HepG2 (cell line): ENCODE measurements around the gene ZDHHC11. TPM values are rescaled to one million over a fixed set of nuclear protein-coding genes. Genes with fewer than 3 reads are reported as not detected.
A peak's percentile ranks its signal among the peaks of the same experiment; 100 is the strongest.

Experiments used
- ATAC-seq: fragments of 200-7000 bp; cut with Tn5 transposase; 3 replicates; pipeline ENCODE4 v1.9.1; 2020; ENCODE audit warnings: mild to moderate bottlenecking, moderate library complexity
- BruUV-seq: library from RNA; stranded (reverse); fragments of 400-500 nt; replicated peaks from 2 replicates; lab custom pipeline; 2021; lab: Mats Ljungman, UMichigan
- CTCF ChIA-PET: fragments of 300-600 bp; formaldehyde crosslinking; extraction: SDS; loops from one replicate; lab custom pipeline; 2021; ENCODE audit warnings: low total read pairs, inconsistent platforms, low intra/inter-chr PET ratio; lab: Yijun Ruan, JAX
- POLR2A ChIA-PET: fragments of 350-600 bp; sonication (Branson Sonifier 250); formaldehyde crosslinking; loops from one replicate; lab custom pipeline; 2020; ENCODE audit warnings: antibody characterized with exemption, inconsistent platforms; lab: Yijun Ruan, JAX
- DNase-seq: peaks from one replicate; pipeline ENCODE4 v3.0.0-alpha.2; 2015; ENCODE audit warnings: low spot score
- FAIRE-seq: peaks from 3 replicates; lab custom pipeline; 2011; peaks lifted over from hg19 to GRCh38; lab: Jason Lieb, UNC
- H2AFZ ChIP-seq: one replicate; pipeline ENCODE4 v1.6.1; 2011; ENCODE audit warnings: low read length, inconsistent platforms
- H3K27ac ChIP-seq: fragments of 300-600 bp; 3 replicates; pipeline ENCODE4 v1.8.0; 2011; ENCODE audit warnings: mixed run types, mild to moderate bottlenecking, mixed read lengths, low read length, inconsistent platforms; ENCODE audit not compliant: insufficient read depth; ENCODE audit errors: extremely low read length
- H3K27me3 ChIP-seq, 2 experiments: fragments of 200-600 bp in 1 of 2; 2 replicates in 1 of 2; 3 replicates in 1 of 2; pipeline versions ENCODE4 v1.6.0 to v1.8.0; 2011; ENCODE audit warnings: low read length in 2 of 2, mild to moderate bottlenecking in 2 of 2, moderate library complexity in 2 of 2, inconsistent platforms in 1 of 2; ENCODE audit not compliant: insufficient read depth in 2 of 2, control insufficient read depth in 1 of 2
- H3K36me3 ChIP-seq, 2 experiments: fragments of 200-600 bp in 1 of 2; replicated peaks in 1 of 2; 2 replicates in 1 of 2; 3 replicates in 1 of 2; pipeline versions ENCODE4 v1.5.1 to v1.8.0; 2011; ENCODE audit warnings: low read length in 2 of 2, inconsistent platforms in 1 of 2; ENCODE audit not compliant: insufficient read depth in 2 of 2, control insufficient read depth in 1 of 2
- H3K4me1 ChIP-seq: 2 replicates; pipeline ENCODE4 v1.5.1; 2012; ENCODE audit warnings: low read length, inconsistent platforms; ENCODE audit not compliant: insufficient read depth
- H3K4me2 ChIP-seq: 2 replicates; pipeline ENCODE4 v1.6.0; 2011; ENCODE audit warnings: low read depth, low read length, inconsistent platforms
- H3K4me3 ChIP-seq, 3 experiments: fragments of 200-600 bp in 1 of 3; sonication (generic), shearing (Covaris generic) in 1 of 3; replicated peaks in 1 of 3; 2 replicates each; pipeline ENCODE4 v1.5.1; 2011 to 2016; ENCODE audit warnings: low read length in 3 of 3, inconsistent platforms in 2 of 3, low read depth in 2 of 3, mild to moderate bottlenecking in 2 of 3, control low read depth in 1 of 3, mixed read lengths in 1 of 3; ENCODE audit not compliant: insufficient read depth in 1 of 3
- H3K79me2 ChIP-seq: one replicate; pipeline ENCODE4 v1.6.1; 2011; ENCODE audit warnings: low read length, inconsistent platforms; ENCODE audit not compliant: insufficient read depth
- H3K9ac ChIP-seq: 2 replicates; pipeline ENCODE4 v1.6.0; 2011; ENCODE audit warnings: mild to moderate bottlenecking, low read depth, low read length, inconsistent platforms; ENCODE audit not compliant: insufficient read depth
- H3K9me3 ChIP-seq: 2 replicates; pipeline ENCODE4 v1.5.1; 2012; ENCODE audit warnings: mild to moderate bottlenecking, low read length
- H4K20me1 ChIP-seq: 2 replicates; pipeline ENCODE4 v1.6.0; 2011; ENCODE audit warnings: inconsistent platforms, mild to moderate bottlenecking, low read length, moderate library complexity; ENCODE audit not compliant: insufficient read depth
- AGO2 ChIP-seq: fragments of 200-400 bp; formaldehyde crosslinking; optimal IDR thresholded peaks from 2 replicates; pipeline ENCODE3; 2017; ENCODE audit warnings: mild to moderate bottlenecking, low read depth, low read length, moderate library complexity
- RAD21 ChIP-seq: fragments of 450-650 bp; formaldehyde crosslinking; IDR thresholded peaks from 2 replicates; pipeline ENCODE4 v1.5.0; 2020; ENCODE audit warnings: mild to moderate bottlenecking
- RBFOX2 ChIP-seq: fragments of 200-400 bp; formaldehyde crosslinking; IDR thresholded peaks from 2 replicates; pipeline ENCODE4 v1.6.1; 2017; ENCODE audit warnings: low read depth, mild to moderate bottlenecking, low read length
- ZNF383 ChIP-seq: sonication (generic); formaldehyde crosslinking; IDR thresholded peaks from 2 replicates; pipeline ENCODE4 v1.4.0; 2020; ENCODE audit warnings: missing genetic modification reagents, mild to moderate bottlenecking, borderline replicate concordance
- WGBS: methylation state at CpG from one replicate; pipeline ENCODE4 v1.1.6; 2017; ENCODE audit warnings: low lambda C conversion rate; 5-methylcytosine and 5-hydroxymethylcytosine counted together
- in situ Hi-C: cut with HindIII; loops from 2 replicates; pipeline ENCODE4 v1.10.0; 2017; ENCODE audit warnings: low pct_unique_long_range_greater_than_20kb; ENCODE audit not compliant: extremely low pct_ligation_motif_present
- intact Hi-C: fragments of 100-400 bp; cut with micrococcal nuclease; formaldehyde crosslinking; loops from one replicate; pipeline ENCODE4 v1.10.0; 2022; ENCODE audit not compliant: unreplicated experiment
- polyA plus RNA-seq, 8 experiments: library from polyadenylated mRNA; depleted of rRNA in 3 of 8; stranded (reverse) in 7 of 8; unstranded in 1 of 8; fragments of >200 nt; fragmentation: Illumina TruSeq in 4 of 8; extraction: Trizol in 4 of 8; gene quantifications; 2 replicates each; pipeline versions ENCODE4 v1.2.1 to v1.2.3, GENCODE V29; 2011 to 2016; ENCODE audit warnings: low read depth in 4 of 8, missing spikeins in 1 of 8, mixed read lengths in 1 of 8; ENCODE audit not compliant: insufficient read depth in 1 of 8
- total RNA-seq, 5 experiments: library from RNA; depleted of rRNA; stranded (reverse); fragments of >200 nt; fragmentation: Illumina TruSeq; extraction: Trizol; gene quantifications; 2 replicates each; pipeline ENCODE4 v1.2.3, GENCODE V29; 2016; ENCODE audit warnings: low read depth in 1 of 5

Gene ZDHHC11
- total and polyA plus RNA-seq, 2 of the 13 experiments (the other 11 are each of a cell fraction or from before 2014, with no cell fraction given) = 2.1 to 4.0 TPM

DNA sequence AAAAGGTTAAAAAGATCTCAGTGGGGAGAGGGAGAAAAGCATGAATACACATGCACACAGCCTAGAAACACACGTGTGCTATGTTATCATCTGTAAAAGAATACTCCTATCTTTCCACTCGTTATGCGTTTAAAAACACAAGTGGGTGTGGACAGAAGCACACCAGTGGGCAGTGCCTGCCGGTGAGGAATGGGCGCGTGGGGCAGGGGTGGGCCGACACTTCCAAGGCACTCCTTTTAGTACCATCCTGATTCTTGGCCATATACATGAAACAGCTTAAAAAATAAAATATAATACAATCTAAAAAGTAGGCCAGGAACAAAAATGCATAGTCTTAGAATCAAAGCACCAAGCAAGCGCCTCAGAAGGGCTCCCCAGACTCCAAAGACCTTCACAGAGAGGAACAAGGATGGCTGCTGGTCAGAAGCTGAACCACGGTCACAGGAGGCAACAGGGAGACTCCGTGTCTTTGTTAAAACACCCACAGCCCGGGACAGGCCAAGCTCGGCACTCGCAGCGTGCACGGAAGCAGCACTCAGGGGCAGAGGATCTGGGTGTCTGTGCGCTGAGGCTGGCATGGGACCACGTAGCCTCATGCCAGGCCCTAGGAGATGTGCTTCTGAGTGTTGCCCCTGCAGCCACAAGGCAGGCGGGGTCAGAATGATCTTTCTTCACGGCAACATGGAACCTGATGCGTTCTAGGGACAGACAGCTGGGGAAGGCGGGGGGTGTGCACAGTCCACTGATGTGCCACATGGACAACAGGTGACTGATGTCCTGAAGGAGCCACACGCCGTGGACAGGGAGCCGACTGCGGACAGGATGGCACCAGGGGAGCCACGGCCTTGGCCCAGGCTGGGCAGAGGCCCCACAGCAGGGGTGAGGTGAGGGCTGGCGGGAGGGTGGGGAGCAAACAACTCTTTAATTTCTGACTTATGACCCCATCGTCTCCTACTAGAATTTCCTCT, 25.9 kb upstream of the ZDHHC11 start:
- H3K4me3 ChIP-seq = no peak overlapping the region
- H3K9ac ChIP-seq = no peak overlapping the region
- ATAC-seq (no peak), FAIRE-seq (no peak), DNase-seq (no peak)
- no peaks in the 10 kb centered on the region for H3K27me3 ChIP-seq
- ChIA-PET POLR2A (no interaction called here), CTCF (no interaction called here)
- H3K4me1 ChIP-seq = no peaks in the 10 kb centered on the region
- H3K27ac ChIP-seq = no peak overlapping the region
- TF ChIP-seq AGO2 (peak; percentile 29), RBFOX2 (peak; percentile 25; the same call in 1 of the 2 replicates), RAD21 (CRISPR knock-in tag) (no peak)
- H3K79me2 ChIP-seq = no peaks in the 10 kb centered on the region
- peaks cover 25 to 68% of the 10 kb centered on the region in 2 experiments for H3K36me3 ChIP-seq
- no peaks in the 10 kb centered on the region for H4K20me1 ChIP-seq
- 98% methylated on average over 23 of the region's 28 CpGs for WGBS
- intact Hi-C loops (no loop called here), in situ Hi-C loops (no loop called here)
- BruUV-seq = no TSS peak
- no peak overlapping the region for H2AFZ ChIP-seq
- no peaks in the 10 kb centered on the region for H3K9me3 ChIP-seq
- H3K4me2 ChIP-seq = no peak overlapping the region

- POLR2A ChIA-PET = no interaction called here
- Histone ChIP-seq H3K4me1 (no peaks in the 10 kb centered on the region), H3K9me3 (no peaks in the 10 kb centered on the region), H2AFZ (no peak overlapping the region), H3K27ac (no peak overlapping the region), H4K20me1 (no peaks in the 10 kb centered on the region), H3K79me2 (no peaks in the 10 kb centered on the region), H3K4me3 (no peak overlapping the region), H3K9ac (no peak overlapping the region), H3K27me3 (no peaks in the 10 kb centered on the region), H3K36me3 (peaks cover 27 to 68% of the 10 kb centered on the region in 2 experiments), H3K4me2 (no peak overlapping the region)
- in situ Hi-C loops = no loop called here
- intact Hi-C loops = no loop called here
- BruUV-seq = no TSS peak
- TF ChIP-seq AGO2 = peak; percentile 25
- TF ChIP-seq ZNF383 (CRISPR knock-in tag) = no peak
- DNase-seq (no peak), FAIRE-seq (no peak), ATAC-seq (no peak)
- 97% methylated on average over 22 of the region's 24 CpGs for WGBS
- CTCF ChIA-PET = no interaction called here
These were observed 25.1 kb upstream of the ZDHHC11 start for GRCh38 chr5:875931-876330.
